ENCODE measurements around the gene KIAA1586.

The KIAA1586 gene

GRCh38 chr6:57097596-57097995 is 51.1 kb downstream of the KIAA1586 start:
- H3K9me3 ChIP-seq (ENCODE audit: severe bottlenecking) = no peaks in the 10 kb centered on the region
- no peak overlapping the region for H3K27ac ChIP-seq (ENCODE audit: poor library complexity, severe bottlenecking)
- peaks cover 86% of the 10 kb centered on the region for H3K36me3 ChIP-seq (ENCODE audit: low read depth)
- peaks cover 15% of the 10 kb centered on the region for H3K4me1 ChIP-seq (ENCODE audit: insufficient read depth, poor library complexity, severe bottlenecking)
- TF ChIP-seq CTCF (IDR thresholded peaks at IDR 0.05; ENCODE audit: poor library complexity, severe bottlenecking) = no peak
- no peak overlapping the region for H3K4me3 ChIP-seq (ENCODE audit: severe bottlenecking)
- peak; percentile 60; the same call in 2 of the 3 replicates for ATAC-seq (ENCODE audit: low read depth)
- no peak for DNase-seq (ENCODE audit: low spot score)
- H3K27me3 ChIP-seq (ENCODE audit: insufficient read depth, poor library complexity, severe bottlenecking) = no peaks in the 10 kb centered on the region

GRCh38 chr6:57102976-57103375 is 56.5 kb downstream of the KIAA1586 start:
- H3K27me3 ChIP-seq (ENCODE audit: insufficient read depth, poor library complexity, severe bottlenecking) = no peaks in the 10 kb centered on the region
- H3K36me3 ChIP-seq (ENCODE audit: low read depth) = peaks cover 88% of the 10 kb centered on the region
- no peak overlapping the region for H3K4me3 ChIP-seq (ENCODE audit: severe bottlenecking)
- no peaks in the 10 kb centered on the region for H3K4me1 ChIP-seq (ENCODE audit: insufficient read depth, poor library complexity, severe bottlenecking)
- no peak for DNase-seq (ENCODE audit: low spot score)
- ATAC-seq (ENCODE audit: low read depth) = no peak
- TF ChIP-seq CTCF (IDR thresholded peaks at IDR 0.05; ENCODE audit: poor library complexity, severe bottlenecking) = no peak
- no peaks in the 10 kb centered on the region for H3K9me3 ChIP-seq (ENCODE audit: severe bottlenecking)
- no peak overlapping the region for H3K27ac ChIP-seq (ENCODE audit: poor library complexity, severe bottlenecking)

- TF ChIP-seq CTCF (IDR thresholded peaks at IDR 0.05; ENCODE audit: poor library complexity, severe bottlenecking) = no peak
- Histone ChIP-seq H3K9me3 (ENCODE audit: severe bottlenecking) (no peaks in the 10 kb centered on the region), H3K4me1 (ENCODE audit: insufficient read depth, poor library complexity, severe bottlenecking) (no peaks in the 10 kb centered on the region), H3K36me3 (ENCODE audit: low read depth) (peaks cover 87% of the 10 kb centered on the region), H3K27ac (ENCODE audit: poor library complexity, severe bottlenecking) (no peak overlapping the region), H3K27me3 (ENCODE audit: insufficient read depth, poor library complexity, severe bottlenecking) (no peaks in the 10 kb centered on the region), H3K4me3 (ENCODE audit: severe bottlenecking) (no peak overlapping the region)
- DNase-seq (ENCODE audit: low spot score) = no peak
- ATAC-seq (ENCODE audit: low read depth) = no peak
Measured at GRCh38 chr6:57104336-57104735, 57.8 kb downstream of the KIAA1586 start.
